Vagina (tissue), 2 donors: ENCODE results near the gene GALNT9. TPM values are rescaled to one million over a fixed set of nuclear protein-coding genes. Genes with fewer than 3 reads are reported as not detected.

Experiments
- DNase-seq, 2 donors: peaks; one replicate each; pipeline ENCODE4 v3.0.0-alpha.2; 2017; ENCODE audit errors: extremely low spot score in 2 of 2
- H3K27ac ChIP-seq: fragments of 200-600 bp; sonication (generic); one replicate; pipeline ENCODE4 v1.5.1; 2019
- H3K27me3 ChIP-seq: fragments of 200-600 bp; sonication (generic); one replicate; pipeline ENCODE4 v1.5.1; 2019
- H3K36me3 ChIP-seq, 2 donors: fragments of 200-600 bp; sonication (generic); one replicate each; pipeline ENCODE4 v1.5.1; 2017 to 2019
- H3K4me1 ChIP-seq: fragments of 200-600 bp; sonication (generic); one replicate; pipeline ENCODE4 v1.5.1; 2019
- H3K4me3 ChIP-seq, 2 donors: fragments of 200-600 bp; sonication (generic); 1 replicate in 1 of 2; 2 replicates in 1 of 2; pipeline ENCODE4 v1.5.1; 2016 to 2019
- H3K9me3 ChIP-seq: fragments of 200-600 bp; sonication (generic); one replicate; pipeline ENCODE4 v1.5.1; 2019
- CTCF ChIP-seq, 3 experiments: fragments of 450-650 bp in 2 of 3; fragments of 200-600 bp in 1 of 3; sonication (generic) in 1 of 3; IDR thresholded peaks; one replicate each; pipeline ENCODE4 v1.5.1; 2017 to 2019; ENCODE audit warnings: antibody characterized with exemption in 3 of 3, mild to moderate bottlenecking in 2 of 3, moderate library complexity in 2 of 3
- POLR2A ChIP-seq, 2 donors: fragments of 450-650 bp; IDR thresholded peaks; one replicate each; pipeline ENCODE4 v1.6.1; 2017; ENCODE audit warnings: antibody characterized with exemption in 2 of 2, mild to moderate bottlenecking in 2 of 2, moderate library complexity in 2 of 2
- POLR2AphosphoS5 ChIP-seq, 2 donors: sonication (generic); formaldehyde crosslinking; IDR thresholded peaks; one replicate each; pipeline ENCODE4 v1.9.0; 2017; ENCODE audit warnings: antibody characterized with exemption in 2 of 2, mild to moderate bottlenecking in 2 of 2, low read depth in 1 of 2; ENCODE audit not compliant: insufficient read depth in 1 of 2
- intact Hi-C: fragments of 100-400 bp; cut with DNase I; formaldehyde crosslinking; loops from one replicate; pipeline ENCODE4 v1.15.1; 2023
- total RNA-seq: library from RNA; depleted of rRNA; stranded (reverse); fragments of >200 nt; gene quantifications from one replicate; pipeline ENCODE4 v1.2.3, GENCODE V29; 2016

Gene GALNT9
- total RNA-seq, 1 donor from 2014 or later: 1.5 TPM

- H3K9me3 ChIP-seq: no peaks in the 10 kb centered on the region
- TF ChIP-seq POLR2AphosphoS5 (IDR thresholded peaks at IDR 0.05; ENCODE audit: insufficient read depth in 1 of 2, low read depth in 1 of 2) (no peak), POLR2A (IDR thresholded peaks at IDR 0.05) (no peak), CTCF (IDR thresholded peaks at IDR 0.05) (no peak)
- no peaks in the 10 kb centered on the region for H3K36me3 ChIP-seq
- H3K4me1 ChIP-seq: no peaks in the 10 kb centered on the region
- H3K27me3 ChIP-seq: no peaks in the 10 kb centered on the region
- DNase-seq: no peak
- intact Hi-C loops: no loop called here
- H3K4me3 ChIP-seq: no peak overlapping the region
- H3K27ac ChIP-seq: no peak overlapping the region
Observed at GRCh38 chr12:132169376-132169775, 160.0 kb downstream of the GALNT9 start.

DNA sequence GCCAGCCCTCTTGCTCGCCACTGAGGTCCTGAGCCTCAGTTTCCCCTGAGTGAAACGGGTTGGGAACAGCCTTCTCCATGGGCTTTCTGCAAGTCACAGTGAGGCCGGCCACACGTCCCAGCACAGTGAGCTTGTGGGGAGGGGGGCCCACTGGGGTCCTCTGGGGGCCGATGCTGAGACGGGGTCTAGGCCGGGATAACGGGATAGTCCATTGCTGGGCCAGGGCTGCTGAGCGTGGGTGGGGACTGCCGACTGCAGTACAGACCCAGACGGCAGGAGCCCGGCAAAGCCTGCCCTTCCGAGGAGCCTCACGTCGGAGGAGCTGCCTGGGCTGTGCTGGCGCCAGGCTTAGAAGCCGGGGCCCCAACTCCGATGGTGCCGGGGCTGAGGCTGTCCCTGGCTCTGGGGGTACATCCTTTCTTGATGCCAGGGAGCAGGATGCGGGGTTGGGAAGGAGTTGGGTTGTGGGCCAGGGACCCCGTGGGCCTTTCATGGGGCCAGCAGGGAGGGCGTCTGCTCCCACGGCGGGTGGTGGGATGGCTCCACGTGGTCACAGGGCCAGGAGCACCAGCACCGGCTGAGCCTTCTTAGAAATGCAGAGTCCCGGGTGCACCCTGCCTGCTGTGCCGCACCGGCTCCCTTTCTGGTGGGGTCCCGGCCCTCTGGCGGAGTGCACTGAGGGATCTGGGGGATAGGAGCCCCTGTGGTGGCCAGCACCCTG lies 160.9 kb downstream of the GALNT9 start:
- no peak for DNase-seq
- TF ChIP-seq POLR2A (IDR thresholded peaks at IDR 0.05): no peak
- TF ChIP-seq CTCF (IDR thresholded peaks at IDR 0.05): no peak
- no peak for TF ChIP-seq POLR2AphosphoS5 (IDR thresholded peaks at IDR 0.05; ENCODE audit: insufficient read depth in 1 of 2, low read depth in 1 of 2)
- Histone ChIP-seq H3K4me3 (no peak overlapping the region), H3K36me3 (no peaks in the 10 kb centered on the region), H3K4me1 (peaks cover under 1% of the 10 kb centered on the region), H3K27ac (no peak overlapping the region), H3K27me3 (peaks cover 4% of the 10 kb centered on the region), H3K9me3 (no peaks in the 10 kb centered on the region)
- intact Hi-C loops: no loop called here

DNA sequence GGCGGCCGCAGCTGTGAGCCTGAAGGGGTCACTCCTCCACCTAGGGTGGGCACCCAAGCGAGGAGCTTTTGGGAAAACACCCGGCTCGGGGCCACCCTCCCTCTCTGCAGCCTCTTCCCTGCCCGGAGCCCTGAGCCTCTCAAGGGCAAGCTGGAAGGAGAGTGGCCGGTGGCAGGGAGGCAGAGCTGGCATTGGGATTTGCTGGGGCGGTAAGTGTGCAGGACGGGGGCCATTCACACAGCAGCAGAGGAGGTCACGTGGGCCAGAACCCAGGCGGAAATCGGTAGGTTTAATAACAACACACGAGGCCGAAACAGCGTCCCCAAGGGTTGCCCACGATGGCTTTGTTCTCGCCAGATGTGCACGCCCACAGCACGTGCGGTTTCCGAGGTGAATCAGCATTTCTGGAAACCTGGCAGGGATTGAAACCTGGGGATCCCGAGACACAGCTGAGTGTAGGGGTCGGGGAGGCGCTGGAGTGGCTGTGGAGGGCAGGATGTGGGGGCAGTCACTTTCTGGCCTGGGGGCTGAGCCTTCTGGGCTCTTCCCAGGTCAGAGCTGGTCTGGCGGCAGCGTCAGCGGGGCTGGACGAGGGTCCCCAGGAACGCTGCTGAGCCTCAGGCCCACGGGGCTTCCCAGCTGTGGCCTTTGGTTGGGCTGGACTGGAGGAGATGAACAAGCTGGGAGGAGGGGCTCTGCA lies 161.6 kb downstream of the GALNT9 start:
- H3K36me3 ChIP-seq: no peaks in the 10 kb centered on the region
- H3K27me3 ChIP-seq: peaks cover 5% of the 10 kb centered on the region
- no peak for TF ChIP-seq POLR2A (IDR thresholded peaks at IDR 0.05)
- no peak for TF ChIP-seq POLR2AphosphoS5 (IDR thresholded peaks at IDR 0.05; ENCODE audit: insufficient read depth in 1 of 2, low read depth in 1 of 2)
- no peak for TF ChIP-seq CTCF (IDR thresholded peaks at IDR 0.05)
- peaks cover 7% of the 10 kb centered on the region for H3K4me1 ChIP-seq
- DNase-seq: no peak
- H3K9me3 ChIP-seq: no peaks in the 10 kb centered on the region
- H3K4me3 ChIP-seq: no peak overlapping the region
- no peak overlapping the region for H3K27ac ChIP-seq
- intact Hi-C loops: no loop called here

GRCh38 chr12:132166801-132167591 lies 162.4 kb downstream of the GALNT9 start:
- no peak for DNase-seq
- Histone ChIP-seq H3K27ac (no peak overlapping the region), H3K36me3 (no peaks in the 10 kb centered on the region), H3K4me1 (peaks cover 8% of the 10 kb centered on the region), H3K9me3 (no peaks in the 10 kb centered on the region), H3K27me3 (peaks cover 5% of the 10 kb centered on the region), H3K4me3 (no peak overlapping the region)
- no peak for TF ChIP-seq POLR2AphosphoS5 (IDR thresholded peaks at IDR 0.05; ENCODE audit: insufficient read depth in 1 of 2, low read depth in 1 of 2)
- TF ChIP-seq POLR2A (IDR thresholded peaks at IDR 0.05): no peak
- TF ChIP-seq CTCF (IDR thresholded peaks at IDR 0.05): no peak
- intact Hi-C loops: no loop called here
